Endothelial cell of hepatic sinusoid (primary cell): ENCODE measurements around the gene CNKSR3.

Experiments
- in situ Hi-C: cut with HindIII; loops from 2 replicates; pipeline ENCODE4 v1.10.0; 2017; ENCODE audit warnings: low sequenced_read_pairs

CNKSR3 gene

GRCh38 chr6:154432533-154433476, 77.7 kb downstream of the CNKSR3 start:
- in situ Hi-C loops, result no loop called here

GRCh38 chr6:154430481-154430919, 80.0 kb downstream of the CNKSR3 start:
- in situ Hi-C loops, result no loop called here

GRCh38 chr6:154429711-154430110, 80.8 kb downstream of the CNKSR3 start:
- in situ Hi-C loops, result no loop called here

GRCh38 chr6:154428897-154429296, 81.6 kb downstream of the CNKSR3 start:
- in situ Hi-C loops, result no loop called here

GRCh38 chr6:154427446-154427845, 83.0 kb downstream of the CNKSR3 start:
- in situ Hi-C loops, result no loop called here

- in situ Hi-C loops, result no loop called here
Measured at GRCh38 chr6:154426997-154427396, 83.5 kb downstream of the CNKSR3 start.

GRCh38 chr6:154425034-154425433, 85.5 kb downstream of the CNKSR3 start:
- in situ Hi-C loops, result no loop called here

- in situ Hi-C loops, result no loop called here
Measured at GRCh38 chr6:154414021-154414813, 96.3 kb downstream of the CNKSR3 start.

GRCh38 chr6:154412106-154412820, 98.2 kb downstream of the CNKSR3 start:
- in situ Hi-C loops, result no loop called here

GRCh38 chr6:154411076-154411475, 99.4 kb downstream of the CNKSR3 start:
- in situ Hi-C loops, result no loop called here

GRCh38 chr6:154410619-154411072, 99.8 kb downstream of the CNKSR3 start:
- in situ Hi-C loops, result no loop called here

GRCh38 chr6:154408891-154409500, 101.5 kb downstream of the CNKSR3 start:
- in situ Hi-C loops, result no loop called here

GRCh38 chr6:154407440-154407839, 103.0 kb downstream of the CNKSR3 start:
- in situ Hi-C loops, result no loop called here

- in situ Hi-C loops, result no loop called here
Measured at GRCh38 chr6:154406869-154407268, 103.6 kb downstream of the CNKSR3 start.

- in situ Hi-C loops, result no loop called here
Measured at GRCh38 chr6:154406301-154406700, 104.2 kb downstream of the CNKSR3 start.

GRCh38 chr6:154404791-154405400, 105.6 kb downstream of the CNKSR3 start:
- in situ Hi-C loops, result no loop called here

- in situ Hi-C loops, result no loop called here
Measured at GRCh38 chr6:154403788-154404187, 106.7 kb downstream of the CNKSR3 start.

- in situ Hi-C loops, result no loop called here
Measured at GRCh38 chr6:154402081-154402780, 108.3 kb downstream of the CNKSR3 start.

GRCh38 chr6:154399097-154399496, 111.4 kb downstream of the CNKSR3 start:
- in situ Hi-C loops, result no loop called here
